Thyroid gland (tissue), 4 donors: Measurements from ENCODE around the gene HINT3. TPM values are rescaled to one million over a fixed set of nuclear protein-coding genes. Genes with fewer than 3 reads are reported as not detected.
"Not testable (repeated sequence)": the region's sequence is repeated elsewhere in the genome, so short reads cannot be mapped to it uniquely, and the experiment has no call there.

Source experiments
- DNase-seq, 2 donors: peaks; one replicate each; pipeline ENCODE4 v3.0.0-alpha.2; 2019
- H3K27ac ChIP-seq, 3 donors: fragments of 200-600 bp; sonication (generic); 1 replicate in 2 of 3; 2 replicates in 1 of 3; pipeline ENCODE4 v1.5.1; 2016 to 2019; ENCODE audit warnings: mild to moderate bottlenecking in 1 of 3, moderate library complexity in 1 of 3
- H3K27me3 ChIP-seq: fragments of 200-600 bp; sonication (generic); one replicate; pipeline ENCODE4 v1.5.1; 2019
- H3K36me3 ChIP-seq, 2 donors: fragments of 200-600 bp; sonication (generic); one replicate each; pipeline ENCODE4 v1.5.1; 2016 to 2019
- H3K4me1 ChIP-seq, 2 donors: fragments of 200-600 bp; sonication (generic); one replicate each; pipeline ENCODE4 v1.5.1; 2017 to 2019
- H3K4me3 ChIP-seq, 3 donors: fragments of 200-600 bp; sonication (generic); replicated peaks in 1 of 3; 1 replicate in 2 of 3; 2 replicates in 1 of 3; pipeline ENCODE4 v1.5.1; 2016; ENCODE audit warnings: mild to moderate bottlenecking in 1 of 3
- H3K9me3 ChIP-seq: fragments of 200-600 bp; sonication (generic); one replicate; pipeline ENCODE4 v1.5.1; 2017
- CTCF ChIP-seq, 6 experiments: fragments of 200-600 bp in 3 of 6; fragments of 450-650 bp in 3 of 6; sonication (generic) in 3 of 6; IDR thresholded peaks; one replicate each; pipeline ENCODE4 v1.5.1; 2016 to 2019; ENCODE audit warnings: antibody characterized with exemption in 6 of 6, mild to moderate bottlenecking in 2 of 6, inconsistent platforms in 1 of 6, moderate library complexity in 1 of 6
- POLR2A ChIP-seq, 2 donors: fragments of 450-650 bp; IDR thresholded peaks; one replicate each; pipeline ENCODE4 v1.6.1; 2017; ENCODE audit warnings: antibody characterized with exemption in 2 of 2, mild to moderate bottlenecking in 2 of 2, moderate library complexity in 1 of 2
- WGBS, 2 donors: methylation state at CpG; one replicate each; pipeline ENCODE4 v1.1.5; 2017; 5-methylcytosine and 5-hydroxymethylcytosine counted together
- intact Hi-C: fragments of 100-400 bp; cut with DNase I; formaldehyde crosslinking; loops from one replicate; pipeline ENCODE4 v1.15.1; 2023
- total RNA-seq, 4 donors: library from RNA; depleted of rRNA; stranded (reverse); fragments of >200 nt; gene quantifications; one replicate each; pipeline ENCODE4 v1.2.3, GENCODE V29; 2016

Gene HINT3
- total RNA-seq, 4 donors from 2014 or later: 21.5 to 32.5 (median 26.3) TPM

- DNase-seq: no peak
- Histone ChIP-seq H3K4me1 (no peaks in the 10 kb centered on the region), H3K27me3 (no peaks in the 10 kb centered on the region), H3K27ac (no peak overlapping the region), H3K36me3 (no peaks in the 10 kb centered on the region), H3K4me3 (no peak overlapping the region), H3K9me3 (no peaks in the 10 kb centered on the region)
- TF ChIP-seq POLR2A (IDR thresholded peaks at IDR 0.05) (no peak), CTCF (IDR thresholded peaks at IDR 0.05) (no peak)
- intact Hi-C loops: no loop called here
- 85 to 96% methylated on average over 3 of the region's 3 CpGs for WGBS, 2 donors
Observed at GRCh38 chr6:125930765-125931418, 25.7 kb upstream of the HINT3 start.

- no peaks in the 10 kb centered on the region for H3K27me3 ChIP-seq
- H3K9me3 ChIP-seq: no peaks in the 10 kb centered on the region
- no peak for TF ChIP-seq POLR2A (IDR thresholded peaks at IDR 0.05)
- no peak for TF ChIP-seq CTCF (IDR thresholded peaks at IDR 0.05)
- H3K4me3 ChIP-seq: no peak overlapping the region
- no peaks in the 10 kb centered on the region for H3K36me3 ChIP-seq
- no peaks in the 10 kb centered on the region for H3K4me1 ChIP-seq
- H3K27ac ChIP-seq: no peak overlapping the region
- WGBS, 2 donors: 88 to 93% methylated on average over 4 of the region's 4 CpGs
- no peak for DNase-seq
- intact Hi-C loops: no loop called here
Observed at GRCh38 chr6:125931733-125932450, 24.7 kb upstream of the HINT3 start.

- H3K4me1 ChIP-seq: no peaks in the 10 kb centered on the region
- no peak overlapping the region for H3K27ac ChIP-seq
- intact Hi-C loops: no loop called here
- no peaks in the 10 kb centered on the region for H3K9me3 ChIP-seq
- H3K36me3 ChIP-seq: no peaks in the 10 kb centered on the region
- no peak for DNase-seq
- no peak overlapping the region for H3K4me3 ChIP-seq
- TF ChIP-seq POLR2A (IDR thresholded peaks at IDR 0.05) (no peak), CTCF (IDR thresholded peaks at IDR 0.05) (no peak)
- no peaks in the 10 kb centered on the region for H3K27me3 ChIP-seq
Observed at GRCh38 chr6:125932451-125932795, 24.1 kb upstream of the HINT3 start.

GRCh38 chr6:125935520-125935919 lies 21.1 kb upstream of the HINT3 start:
- H3K27ac ChIP-seq, H3K9me3 ChIP-seq, H3K4me3 ChIP-seq, H3K4me1 ChIP-seq, DNase-seq, H3K36me3 ChIP-seq, H3K27me3 ChIP-seq, intact Hi-C loops: not testable (repeated sequence)
- 94 to 96% methylated on average over 5 of the region's 5 CpGs for whole genome bisulfite sequencing, 2 donors

GRCh38 chr6:125939026-125939425 lies 17.5 kb upstream of the HINT3 start:
- TF ChIP-seq POLR2A (IDR thresholded peaks at IDR 0.05): no peak
- TF ChIP-seq CTCF (IDR thresholded peaks at IDR 0.05): no peak
- H3K27ac ChIP-seq: no peak overlapping the region
- no peak for DNase-seq
- 76 to 82% methylated on average over 1 of the region's 1 CpG for WGBS, 2 donors
- intact Hi-C loops: no loop called here
- H3K9me3 ChIP-seq: no peaks in the 10 kb centered on the region
- no peaks in the 10 kb centered on the region for H3K27me3 ChIP-seq
- H3K4me1 ChIP-seq: peaks cover 2 to 7% of the 10 kb centered on the region in 2 donors
- H3K36me3 ChIP-seq: no peaks in the 10 kb centered on the region
- no peak overlapping the region for H3K4me3 ChIP-seq
